Measurements from ENCODE around the gene RCE1. TPM values are rescaled to one million over a fixed set of nuclear protein-coding genes. Genes with fewer than 3 reads are reported as not detected.

RCE1 gene
- polyA plus RNA-seq, 1 donor = 24.3 TPM

DNA sequence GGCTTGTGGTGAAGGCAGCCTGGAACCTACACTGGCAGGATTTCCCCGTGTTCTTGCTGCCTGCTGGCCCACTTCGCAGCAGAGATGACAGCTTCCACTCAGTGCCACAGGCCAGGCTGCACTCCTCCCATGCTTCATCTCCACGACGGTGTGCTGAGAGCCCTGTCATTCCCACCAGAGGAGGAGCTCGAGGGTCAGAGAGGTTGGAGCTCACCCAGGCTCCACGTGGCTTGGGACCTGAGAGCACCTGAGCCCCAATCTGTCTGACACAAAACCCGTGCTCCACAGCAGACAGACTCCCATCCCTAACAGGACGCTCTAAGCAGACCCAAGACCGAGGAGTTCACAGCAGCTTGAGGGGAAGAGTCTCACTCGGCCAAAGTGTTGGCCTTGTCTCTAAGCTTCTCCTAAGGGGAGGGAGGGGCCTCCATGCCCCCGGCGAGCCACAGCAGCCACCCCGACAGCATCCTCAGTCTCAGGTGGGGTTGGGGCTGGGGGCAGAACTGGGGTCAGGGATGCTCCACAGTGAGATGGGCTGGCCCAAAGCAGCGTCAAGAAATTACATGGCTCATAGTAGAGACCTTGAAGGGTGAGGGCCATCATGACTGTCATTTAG, 24.3 kb downstream of the RCE1 start:
- no peak for DNase-seq

DNA sequence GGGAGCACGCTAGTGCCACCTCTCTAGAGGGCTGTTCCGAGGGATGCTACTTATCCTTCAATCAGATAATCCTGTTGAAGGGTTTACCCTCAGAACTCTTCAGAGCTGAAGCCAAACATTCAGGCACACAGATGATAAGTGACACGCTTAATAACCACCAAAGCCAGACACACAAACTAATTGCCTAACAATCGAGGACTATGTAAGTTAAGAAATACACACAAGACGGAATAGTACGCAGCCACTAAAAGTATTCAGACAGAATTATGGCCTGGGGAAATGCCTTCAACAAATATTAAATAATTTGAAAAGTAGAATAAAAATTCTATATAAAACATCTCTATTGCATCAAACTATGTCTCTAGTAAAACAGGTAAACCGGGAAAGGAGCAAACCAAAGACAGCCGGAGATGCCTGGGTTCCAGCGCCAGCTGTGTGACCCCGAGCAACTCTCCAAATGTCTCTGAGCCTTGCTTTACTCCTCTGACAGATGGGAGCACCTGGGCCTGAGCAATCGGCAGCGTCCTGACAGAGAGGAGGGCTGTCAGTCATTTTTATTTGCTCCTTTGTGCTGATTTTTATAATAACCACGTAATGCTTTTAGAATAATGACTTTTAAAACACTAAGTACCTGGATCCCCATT, 25.0 kb downstream of the RCE1 start:
- DNase-seq = no peak

DNA sequence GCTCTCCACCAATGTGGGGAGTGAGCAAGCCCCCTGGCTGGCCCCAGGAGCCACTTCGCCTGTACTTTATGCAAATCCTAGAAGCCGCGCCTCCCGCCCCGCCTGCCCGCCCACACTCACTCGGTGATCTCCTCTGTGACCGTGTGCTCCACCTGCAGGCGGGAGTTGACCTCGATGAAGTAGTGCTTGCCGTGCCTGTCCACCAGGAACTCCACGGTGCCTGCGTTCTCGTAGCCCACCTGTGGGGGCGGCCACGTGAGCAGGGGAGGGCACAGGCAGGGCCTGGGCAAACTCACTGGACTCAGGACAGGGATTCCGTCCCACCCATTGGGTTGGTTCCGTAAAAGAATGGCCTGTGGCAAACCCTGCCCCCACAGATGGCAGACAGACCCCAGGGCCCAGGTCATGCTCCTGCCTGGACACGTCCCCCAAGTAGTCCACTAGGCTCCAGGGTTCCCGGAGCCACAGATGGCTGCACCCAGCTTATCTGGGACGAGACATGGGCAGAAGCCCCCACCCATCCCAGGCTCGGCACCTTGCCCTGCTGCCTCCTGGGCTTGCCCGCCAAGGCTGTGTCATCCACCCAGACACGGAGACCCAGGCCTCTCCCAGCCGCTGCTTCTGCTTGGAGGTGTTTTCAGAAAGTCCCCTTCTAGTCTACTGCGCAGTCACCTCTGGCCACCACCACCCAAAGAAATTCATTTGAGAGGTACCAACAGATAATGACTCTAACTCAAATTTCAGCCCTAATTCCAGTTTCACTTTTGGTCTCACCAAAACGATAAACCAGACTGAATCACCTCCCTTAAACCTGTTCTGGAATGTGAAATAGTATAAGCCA, 25.7 kb downstream of the RCE1 start:
- DNase-seq = no peak

DNA sequence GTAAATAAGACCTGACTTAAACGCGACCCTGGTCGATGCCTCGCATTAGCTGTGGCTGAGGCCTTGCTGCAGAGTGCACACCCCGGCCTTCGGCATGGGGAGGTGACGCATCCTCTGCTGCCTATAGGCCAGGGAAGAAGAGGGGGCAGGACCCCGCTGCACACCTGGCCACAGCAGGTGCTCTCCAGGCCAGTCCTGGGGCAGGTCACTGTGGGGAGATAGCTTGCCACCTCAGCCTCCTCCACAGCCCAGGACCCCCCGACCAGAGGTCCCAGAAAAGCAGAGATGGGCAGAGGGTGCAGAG, 26.3 kb downstream of the RCE1 start:
- DNase-seq = no peak

DNA sequence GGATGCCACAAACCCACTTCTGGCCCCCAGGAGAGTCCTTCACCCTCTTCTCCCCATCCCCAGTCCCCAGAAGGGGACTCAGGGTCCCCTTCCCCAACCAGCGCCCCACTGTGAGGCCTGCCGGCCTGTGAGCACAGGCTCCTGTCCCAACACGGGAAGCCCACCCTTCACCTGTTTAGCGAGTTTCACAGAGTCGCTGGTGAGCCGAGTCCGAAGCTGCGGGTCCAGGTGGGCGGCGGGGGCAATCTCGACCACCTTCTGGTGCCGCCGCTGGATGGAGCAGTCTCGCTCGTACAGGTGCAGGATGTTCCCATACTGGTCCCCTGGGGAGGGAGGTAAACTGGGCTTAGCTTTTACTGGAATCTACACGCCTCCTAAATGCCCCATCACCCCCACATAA, 26.9 kb downstream of the RCE1 start:
- DNase-seq = no peak

DNA sequence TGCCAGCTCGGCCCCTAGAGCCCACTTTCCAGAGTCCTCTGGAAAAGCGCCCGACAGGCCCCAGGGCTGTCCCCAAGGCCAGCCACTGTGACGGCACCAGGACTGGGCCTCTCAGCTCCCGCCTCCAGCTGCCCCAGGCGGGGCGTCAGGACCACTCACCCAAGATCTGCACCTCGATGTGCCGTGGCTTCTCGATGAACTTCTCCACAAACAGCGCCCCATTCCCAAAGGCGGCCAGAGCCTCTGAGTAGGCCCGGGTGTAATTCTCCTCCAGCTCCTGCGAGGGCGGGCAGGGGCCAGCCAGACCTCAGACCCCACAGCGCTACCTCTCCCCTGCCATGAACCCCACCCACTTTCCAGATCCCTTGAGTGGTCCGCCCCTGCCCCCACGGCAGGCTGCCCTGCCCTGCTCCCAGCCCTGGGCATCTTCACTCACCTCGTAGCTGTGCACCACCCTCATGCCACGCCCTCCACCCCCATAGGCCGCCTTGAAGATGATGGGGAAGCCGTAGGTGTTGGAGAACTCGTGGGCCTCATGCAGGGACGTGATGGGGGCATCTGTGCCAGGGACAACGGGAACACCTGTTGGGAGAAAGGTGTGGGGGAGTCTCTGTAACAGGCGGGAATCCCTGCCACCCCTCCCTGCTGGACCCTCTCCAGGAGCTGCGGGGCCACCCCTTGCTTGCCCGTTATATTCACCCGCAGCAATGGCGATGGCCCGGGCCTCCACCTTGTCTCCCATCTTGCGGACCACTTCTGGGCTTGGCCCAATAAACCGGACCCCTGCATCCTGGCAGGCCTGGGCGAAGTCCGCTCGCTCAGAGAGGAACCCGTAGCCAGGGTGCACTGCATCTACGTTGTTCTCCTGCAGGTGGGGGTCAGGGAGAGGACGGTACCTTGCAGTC, 27.6 kb downstream of the RCE1 start:
- no peak for DNase-seq

DNA sequence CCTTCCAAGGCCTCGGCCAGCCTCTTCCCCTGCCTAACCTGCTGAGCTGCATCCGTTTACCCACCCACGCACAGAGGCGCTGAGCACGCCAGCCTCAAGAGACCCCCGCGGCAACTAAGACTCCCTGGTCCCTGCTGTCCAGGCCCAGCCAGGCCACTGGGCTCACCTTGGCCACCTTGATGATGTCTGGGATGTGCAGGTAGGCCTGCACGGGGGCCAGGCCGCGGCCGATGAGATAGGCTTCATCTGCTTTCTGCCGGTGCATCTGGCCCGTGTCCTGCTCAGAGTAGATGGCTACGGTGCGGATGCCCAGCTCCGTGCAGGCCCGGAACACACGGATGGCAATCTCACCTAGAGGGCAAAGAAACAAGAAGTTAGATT, 28.3 kb downstream of the RCE1 start:
- no peak for DNase-seq

DNA sequence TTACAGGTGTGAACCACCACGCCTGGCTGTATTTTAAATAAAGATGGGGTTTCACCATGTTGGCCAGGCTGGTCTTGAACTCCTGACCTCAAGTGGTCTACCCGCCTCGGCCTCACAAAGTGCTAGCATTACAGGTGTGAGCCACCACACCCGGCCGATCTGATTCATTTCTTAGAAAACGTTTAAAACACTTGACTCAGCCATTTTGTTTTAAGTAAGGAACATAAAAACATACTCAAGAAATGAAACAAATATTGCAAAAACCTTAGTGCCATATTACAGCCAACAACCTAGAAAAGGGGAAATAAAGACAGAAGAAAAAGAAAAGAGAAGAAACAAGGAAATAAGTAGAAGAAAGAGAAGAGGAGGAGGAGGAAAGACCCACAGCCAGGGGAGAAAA, 31.0 kb downstream of the RCE1 start:
- no peak for DNase-seq

DNA sequence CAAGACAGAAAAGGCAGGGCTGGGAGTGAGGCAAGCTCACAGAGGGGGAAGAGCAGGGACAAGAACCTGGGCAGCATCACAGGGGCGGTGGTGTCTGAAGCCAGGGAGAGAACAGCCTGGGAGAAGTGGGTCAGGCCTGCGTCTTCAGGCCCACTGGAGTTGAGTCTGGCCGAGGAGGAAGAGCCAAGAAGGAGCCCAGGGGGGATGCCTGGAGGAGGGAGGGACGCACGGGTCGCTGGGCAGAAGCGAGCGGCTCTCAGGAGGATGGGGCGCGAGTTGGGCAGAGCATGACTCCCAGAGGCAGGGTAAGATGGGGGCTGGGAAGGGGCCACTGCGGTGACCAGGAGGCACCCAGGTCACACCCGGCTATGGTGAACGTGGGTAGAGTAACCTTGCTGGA, 32.1 kb downstream of the RCE1 start:
- no peak for DNase-seq

DNA sequence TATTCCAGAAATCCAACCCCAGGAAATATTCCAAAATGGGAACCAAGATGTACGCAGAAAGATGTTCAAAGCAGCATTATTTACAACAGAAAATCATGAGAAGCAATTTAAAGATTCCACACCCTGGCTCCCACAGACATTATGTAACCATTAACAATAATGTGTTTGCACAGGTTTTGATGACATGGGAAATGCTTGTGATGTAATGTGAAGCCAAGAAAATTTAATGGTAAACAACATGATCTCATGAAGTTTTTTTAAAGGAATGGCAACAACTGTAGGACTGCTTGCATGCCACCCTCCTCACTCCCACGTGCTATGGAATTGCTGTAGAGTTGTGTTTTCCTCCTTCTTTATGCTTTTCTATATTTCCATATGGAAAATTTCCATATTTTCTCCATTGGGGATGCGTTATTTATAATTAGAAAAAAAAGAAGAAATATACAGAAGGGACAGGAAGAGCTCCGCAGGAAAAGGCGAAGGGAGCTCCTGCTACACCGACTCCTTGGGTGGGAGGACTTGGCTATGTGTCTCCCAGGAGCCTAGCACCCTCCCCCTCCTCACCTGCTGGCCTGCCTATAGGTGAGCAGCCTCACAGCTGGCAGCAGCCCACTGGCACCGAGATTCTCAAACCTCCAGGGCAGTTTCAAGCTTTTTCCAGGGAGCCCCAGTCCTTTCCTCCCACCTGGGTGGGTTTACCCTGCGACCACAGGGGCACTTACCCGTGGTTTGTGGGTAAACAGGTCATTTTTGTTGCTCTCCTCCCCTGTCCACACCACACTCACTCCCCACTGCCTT, 34.5 kb downstream of the RCE1 start:
- DNase-seq = no peak

DNA sequence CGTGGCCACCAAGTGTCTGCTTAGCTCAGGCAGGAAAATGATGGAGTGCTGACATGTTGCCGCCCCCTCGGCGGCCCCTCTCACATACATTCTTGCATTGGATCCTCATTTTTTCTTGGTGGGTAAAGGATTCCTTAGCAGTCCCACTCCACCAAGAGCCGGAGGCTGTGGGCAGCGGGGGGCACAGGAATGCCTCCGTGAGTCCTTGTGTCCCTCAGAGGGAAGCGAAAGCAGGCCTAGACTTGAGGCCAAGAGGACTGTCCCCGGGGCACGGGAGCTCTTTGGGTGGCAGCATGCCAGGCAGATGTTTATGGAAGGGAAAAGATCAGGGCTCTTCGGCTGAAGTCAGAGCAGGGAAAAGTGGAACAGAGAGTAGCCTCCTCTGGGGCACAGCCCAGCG, 35.2 kb downstream of the RCE1 start:
- DNase-seq = no peak

DNA sequence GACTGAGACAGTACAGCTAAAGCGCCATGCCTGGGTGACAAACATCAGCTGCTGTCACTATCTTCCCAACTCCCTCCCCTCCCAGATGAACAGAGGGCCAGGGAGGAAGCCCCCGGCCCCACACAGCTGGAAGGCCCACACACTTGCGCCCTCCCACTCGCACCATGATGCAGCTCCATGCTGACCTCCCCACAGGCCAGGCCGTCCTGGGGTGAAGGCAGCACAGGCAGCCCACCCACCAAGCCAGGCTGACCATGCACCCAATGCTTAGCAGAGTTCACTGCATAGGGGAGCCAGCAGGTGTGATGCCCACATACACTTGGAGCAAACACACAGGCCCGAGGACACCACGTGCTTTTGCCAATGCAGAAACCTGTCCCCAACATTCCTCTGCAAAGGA, 35.8 kb downstream of the RCE1 start:
- no peak for DNase-seq

DNA sequence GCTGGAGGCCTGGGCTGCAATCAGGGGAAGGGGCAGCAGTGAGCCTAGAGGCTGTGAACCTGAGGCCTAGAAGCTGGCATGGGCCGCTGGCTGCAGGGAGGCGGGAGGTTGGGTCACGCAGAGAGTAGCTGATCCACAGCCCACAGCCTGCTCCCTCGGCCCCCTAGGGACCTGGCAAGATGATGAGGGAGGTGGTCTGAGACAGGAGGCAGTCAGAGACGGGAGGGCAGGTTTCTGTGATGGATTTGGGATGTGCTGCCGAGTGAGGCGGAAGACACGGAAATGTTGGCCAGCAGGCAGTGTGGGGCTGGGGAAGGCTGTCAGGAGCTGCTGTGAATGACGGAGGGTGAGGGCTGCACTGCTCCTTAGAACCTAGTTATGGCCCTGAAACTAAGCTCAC, 36.3 kb downstream of the RCE1 start:
- no peak for DNase-seq

DNA sequence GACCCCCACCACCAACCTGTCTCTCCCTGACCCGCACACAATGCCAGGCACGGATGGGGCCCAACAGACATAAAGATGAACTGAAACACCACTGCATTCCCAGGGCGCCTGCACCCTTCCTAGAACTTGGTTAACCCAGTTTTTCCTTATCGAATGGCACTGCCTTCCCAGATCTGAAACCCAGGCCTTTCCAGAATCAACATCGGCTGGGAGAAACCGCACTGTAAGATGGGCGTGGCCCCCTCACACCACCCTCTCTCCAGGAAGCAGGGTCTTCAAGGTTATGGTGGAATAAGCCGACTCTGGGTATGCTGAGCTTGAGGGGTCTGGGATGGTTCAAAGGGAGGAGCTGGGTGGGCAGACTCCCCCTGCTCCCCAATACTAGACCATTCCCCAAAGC, 36.8 kb downstream of the RCE1 start:
- DNase-seq = no peak

DNA sequence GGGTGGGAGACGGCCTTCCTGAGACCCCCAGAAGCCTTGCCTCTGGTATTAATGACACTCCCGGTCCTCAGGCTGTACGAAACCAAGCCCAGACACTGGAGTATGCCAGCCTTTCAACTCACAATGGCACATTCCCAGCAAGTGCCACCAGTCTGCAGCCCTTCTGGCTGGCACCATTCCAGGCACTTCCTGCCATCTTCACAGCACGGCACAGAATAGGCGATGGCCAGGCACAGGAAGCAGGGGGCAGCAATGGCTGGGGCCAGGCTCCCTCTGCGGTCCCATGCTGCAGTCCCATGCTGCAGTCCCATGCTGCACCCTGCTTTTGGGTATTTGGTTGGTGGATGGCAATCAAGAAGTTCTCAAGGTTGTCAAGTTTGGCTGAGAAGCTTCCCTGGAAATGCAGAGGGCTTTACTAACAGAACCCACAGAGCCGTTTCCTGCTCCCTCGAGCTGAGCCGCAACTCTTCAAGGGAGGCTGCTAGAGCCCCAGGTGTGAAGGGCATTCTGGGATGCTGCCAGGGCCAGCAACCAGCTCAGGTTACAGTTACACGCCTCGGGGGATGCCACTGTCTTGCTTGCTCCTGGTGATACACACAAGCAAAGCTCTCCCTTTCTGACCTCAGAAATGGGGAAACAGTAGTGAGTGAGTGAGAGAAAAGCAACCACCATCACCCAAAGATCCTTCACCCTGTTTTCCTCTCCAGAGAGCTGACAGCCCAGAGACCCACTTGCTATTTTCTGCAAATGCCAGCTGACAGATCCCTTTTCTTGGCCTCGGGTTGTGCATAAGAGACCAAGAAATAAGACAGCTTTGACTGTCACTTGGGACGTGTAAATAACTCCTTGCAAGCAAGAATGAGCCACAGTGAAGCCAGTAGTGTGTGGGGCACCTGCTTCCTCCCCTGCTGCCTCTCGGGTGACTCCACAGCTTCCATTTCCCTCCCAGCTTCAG, 37.5 kb downstream of the RCE1 start:
- peak; percentile 65 for DNase-seq

DNA sequence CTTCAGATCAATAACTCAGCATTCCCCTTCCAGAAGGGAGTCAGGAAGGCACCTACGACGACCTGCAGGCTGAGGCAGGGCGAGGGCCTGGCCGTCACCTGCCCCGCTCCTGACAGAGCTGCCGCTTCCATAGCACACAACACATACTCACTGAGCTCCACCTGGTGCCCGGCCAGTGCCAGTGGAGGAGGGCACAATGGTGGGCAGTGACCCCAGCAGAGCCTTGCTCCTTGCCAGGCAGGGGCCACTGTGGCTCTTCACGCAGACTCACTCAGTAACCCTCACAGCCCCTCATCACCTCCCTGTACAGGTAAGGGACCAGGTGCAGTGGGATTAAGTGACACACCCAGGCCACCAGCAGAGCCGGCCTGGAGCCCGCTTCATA, 38.2 kb downstream of the RCE1 start:
- DNase-seq = no peak

DNA sequence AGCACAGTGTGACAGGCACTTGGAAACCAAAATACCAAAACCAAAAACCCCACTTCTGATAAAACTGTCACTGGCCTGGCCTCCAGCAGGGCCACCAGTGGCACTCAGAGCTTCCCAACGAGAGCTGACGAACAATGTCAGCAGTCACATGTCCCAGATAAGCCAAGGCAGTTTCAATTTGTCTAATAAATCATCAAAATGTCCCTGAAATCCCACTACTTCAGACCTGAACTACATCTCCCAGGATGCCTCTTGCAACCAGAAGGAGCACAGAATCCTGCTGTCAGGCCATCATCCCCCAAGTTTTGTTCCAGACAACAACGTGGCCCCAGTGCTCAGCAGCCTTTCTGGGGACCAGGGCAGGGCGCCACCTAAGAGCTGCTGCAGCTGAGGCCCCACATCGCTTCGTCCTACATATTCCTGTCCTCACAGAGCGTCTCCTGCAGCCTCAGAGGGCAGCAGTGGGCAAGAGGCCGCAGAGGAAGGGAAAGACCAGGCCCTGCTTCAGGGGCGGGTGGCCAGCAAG, 38.7 kb downstream of the RCE1 start:
- DNase-seq = no peak

DNA sequence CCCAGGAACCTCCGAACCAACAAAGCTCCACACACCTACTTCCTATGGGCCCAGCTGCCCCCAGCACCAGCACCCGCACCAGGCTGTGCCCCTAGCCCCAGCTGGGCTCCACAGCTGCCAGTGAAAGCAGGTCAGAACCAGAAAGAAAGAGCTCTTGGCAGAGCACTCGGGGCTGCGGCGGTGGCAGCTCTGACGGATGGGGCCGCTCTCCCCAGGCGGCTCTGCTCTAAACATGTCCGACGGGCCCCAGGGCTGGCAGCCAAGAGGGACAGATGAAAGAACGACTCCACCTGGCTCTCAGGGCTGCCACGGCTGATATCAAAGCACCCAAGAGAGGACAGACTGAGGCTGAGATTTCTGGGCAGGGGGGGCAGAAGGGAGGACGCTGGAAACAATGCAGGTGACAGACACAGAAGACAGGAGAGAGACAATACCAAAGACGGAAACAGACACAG, 39.3 kb downstream of the RCE1 start:
- DNase-seq = no peak

DNA sequence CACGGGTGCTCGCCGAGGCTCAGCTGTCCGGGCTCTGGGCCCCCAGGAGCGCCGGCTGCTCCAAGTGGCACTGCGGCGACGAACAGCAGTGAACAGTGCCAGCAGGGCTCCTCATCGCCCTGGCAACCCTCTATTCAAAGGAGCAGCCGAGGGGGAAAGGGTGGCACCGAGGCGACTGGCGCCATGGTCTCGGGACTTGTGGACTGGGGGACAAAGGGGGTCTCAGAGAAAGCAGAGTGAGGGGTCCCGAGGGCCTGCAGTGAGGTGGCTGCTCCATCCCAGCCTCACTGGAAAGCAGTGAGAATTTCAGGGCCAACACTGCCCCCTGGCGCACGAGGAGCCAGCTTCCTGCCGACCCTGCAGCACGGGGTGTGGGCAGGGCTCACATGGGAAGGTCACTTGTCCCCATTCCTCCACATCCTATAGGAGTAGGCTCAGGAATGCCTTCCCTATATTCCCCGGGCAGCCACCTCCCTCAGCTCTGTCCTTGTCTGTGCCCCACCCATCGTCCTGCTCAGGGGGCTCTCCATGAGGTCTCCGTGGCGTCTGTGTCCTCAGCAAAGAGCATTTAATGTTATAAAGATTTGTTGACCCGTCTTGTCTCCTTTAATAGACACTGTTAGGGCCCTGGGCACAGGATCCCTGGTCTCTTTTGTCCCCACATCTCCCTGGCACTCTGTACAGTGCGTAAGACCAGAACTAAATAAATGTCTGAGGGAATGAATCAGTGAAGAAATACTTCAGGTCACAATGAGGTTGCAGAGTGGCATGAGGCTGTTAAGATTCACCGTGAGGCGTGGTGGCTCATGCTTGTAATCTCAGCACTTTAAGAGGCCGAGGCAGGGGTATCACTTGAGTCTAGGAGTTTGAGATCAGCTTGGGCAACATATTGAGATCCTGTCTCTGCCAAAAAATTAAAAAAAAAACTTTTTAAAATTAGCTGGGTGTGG, 40.0 kb downstream of the RCE1 start:
- no peak for DNase-seq
